ENCODE measurements around the gene ATP5ME.

Gene ATP5ME

GRCh38 chr4:663438-664428 is 10.3 kb downstream of the ATP5ME start:
- no peak overlapping the region for H3K4me3 ChIP-seq (ENCODE audit: low read depth, low read length)
- no peak for TF ChIP-seq CTCF (IDR thresholded peaks at IDR 0.05; ENCODE audit: borderline replicate concordance, insufficient read depth, low read depth, low read length)

GRCh38 chr4:663046-663437 is 11.0 kb downstream of the ATP5ME start:
- TF ChIP-seq CTCF (IDR thresholded peaks at IDR 0.05; ENCODE audit: borderline replicate concordance, insufficient read depth, low read depth, low read length), result no peak
- H3K4me3 ChIP-seq (ENCODE audit: low read depth, low read length), result no peak overlapping the region

GRCh38 chr4:661881-662761 is 12.0 kb downstream of the ATP5ME start:
- no peak for TF ChIP-seq CTCF (IDR thresholded peaks at IDR 0.05; ENCODE audit: borderline replicate concordance, insufficient read depth, low read depth, low read length)
- H3K4me3 ChIP-seq (ENCODE audit: low read depth, low read length), result no peak overlapping the region

GRCh38 chr4:661231-661630 is 12.8 kb downstream of the ATP5ME start:
- H3K4me3 ChIP-seq (ENCODE audit: low read depth, low read length), result no peak overlapping the region
- no peak for TF ChIP-seq CTCF (IDR thresholded peaks at IDR 0.05; ENCODE audit: borderline replicate concordance, insufficient read depth, low read depth, low read length)

GRCh38 chr4:660401-660800 is 13.7 kb downstream of the ATP5ME start:
- no peak overlapping the region for H3K4me3 ChIP-seq (ENCODE audit: low read depth, low read length)
- no peak for TF ChIP-seq CTCF (IDR thresholded peaks at IDR 0.05; ENCODE audit: borderline replicate concordance, insufficient read depth, low read depth, low read length)

GRCh38 chr4:659851-660250 is 14.2 kb downstream of the ATP5ME start:
- no peak overlapping the region for H3K4me3 ChIP-seq (ENCODE audit: low read depth, low read length)
- no peak for TF ChIP-seq CTCF (IDR thresholded peaks at IDR 0.05; ENCODE audit: borderline replicate concordance, insufficient read depth, low read depth, low read length)
